A673 (cell line): Measurements from ENCODE around the gene A4GALT.

Experiments used
- EZH2 ChIP-seq: fragments of 200-600 bp; sonication (generic); IDR thresholded peaks from 2 replicates; pipeline ENCODE4 v1.6.1; 2017; ENCODE audit warnings: borderline replicate concordance, low read depth, mild to moderate bottlenecking, mixed read lengths, antibody characterized with exemption, low read length; ENCODE audit not compliant: poor library complexity, severe bottlenecking
- TF ChIP-seq, protein P1 (sequence below): fragments of 300-800, 200-600 bp; sonication (generic); conservative IDR thresholded peaks from 2 replicates; pipeline ENCODE4 v1.5.1; 2017; ENCODE audit warnings: low read depth, mild to moderate bottlenecking, antibody characterized with exemption, low read length, moderate library complexity, mixed read lengths

GRCh38 chr22:42699976-42700352 is 20.7 kb downstream of the A4GALT start:
- TF ChIP-seq, protein P1, sequence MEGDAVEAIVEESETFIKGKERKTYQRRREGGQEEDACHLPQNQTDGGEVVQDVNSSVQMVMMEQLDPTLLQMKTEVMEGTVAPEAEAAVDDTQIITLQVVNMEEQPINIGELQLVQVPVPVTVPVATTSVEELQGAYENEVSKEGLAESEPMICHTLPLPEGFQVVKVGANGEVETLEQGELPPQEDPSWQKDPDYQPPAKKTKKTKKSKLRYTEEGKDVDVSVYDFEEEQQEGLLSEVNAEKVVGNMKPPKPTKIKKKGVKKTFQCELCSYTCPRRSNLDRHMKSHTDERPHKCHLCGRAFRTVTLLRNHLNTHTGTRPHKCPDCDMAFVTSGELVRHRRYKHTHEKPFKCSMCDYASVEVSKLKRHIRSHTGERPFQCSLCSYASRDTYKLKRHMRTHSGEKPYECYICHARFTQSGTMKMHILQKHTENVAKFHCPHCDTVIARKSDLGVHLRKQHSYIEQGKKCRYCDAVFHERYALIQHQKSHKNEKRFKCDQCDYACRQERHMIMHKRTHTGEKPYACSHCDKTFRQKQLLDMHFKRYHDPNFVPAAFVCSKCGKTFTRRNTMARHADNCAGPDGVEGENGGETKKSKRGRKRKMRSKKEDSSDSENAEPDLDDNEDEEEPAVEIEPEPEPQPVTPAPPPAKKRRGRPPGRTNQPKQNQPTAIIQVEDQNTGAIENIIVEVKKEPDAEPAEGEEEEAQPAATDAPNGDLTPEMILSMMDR: no peak
- TF ChIP-seq EZH2: no peak
